ENCODE results near the gene SIVA1.

GRCh38 chr14:104776481-104776880 lies 23.5 kb downstream of the SIVA1 start:
- no peak for TF ChIP-seq CTCF (IDR thresholded peaks at IDR 0.05)
- no peak for TF ChIP-seq EZH2 (IDR thresholded peaks at IDR 0.05; ENCODE audit: borderline replicate concordance, insufficient read depth, low read depth, low read length, poor library complexity, severe bottlenecking)
